ENCODE measurements around the gene TMX1. TPM values are rescaled to one million over a fixed set of nuclear protein-coding genes. Genes with fewer than 3 reads are reported as not detected.
A peak's percentile ranks its signal among the peaks of the same experiment; 100 is the strongest.

Gene TMX1
- total and polyA plus RNA-seq, 2 of the 8 experiments (the other 6 are each of a cell fraction or from before 2014, with no cell fraction given) = 26.6 to 84.0 TPM

- Histone ChIP-seq H3K36me3 (ENCODE audit: control insufficient read depth in 2 of 4, insufficient read depth in 4 of 4, low read length in 3 of 4) (no peaks in the 10 kb centered on the region), H3K27ac (ENCODE audit: low read depth, low read length) (no peak overlapping the region), H3K4me2 (ENCODE audit: insufficient read depth in 1 of 2, low read depth in 2 of 2, low read length in 2 of 2) (no peak overlapping the region), H3K4ac (replicated peaks; ENCODE audit: insufficient read length, low read depth, low read length) (no peak overlapping the region), H3K79me2 (ENCODE audit: control insufficient read depth in 1 of 2, insufficient read depth in 2 of 2, low read length in 2 of 2) (no peaks in the 10 kb centered on the region), H2BK5ac (ENCODE audit: low read depth, low read length) (no peak overlapping the region), H3K23ac (ENCODE audit: insufficient read length) (no peak overlapping the region), H3K23me2 (ENCODE audit: low read depth, low read length) (no peaks in the 10 kb centered on the region), H3K9me3 (ENCODE audit: insufficient read depth in 2 of 2, low read depth in 1 of 2, low read length in 1 of 2) (no peaks in the 10 kb centered on the region), H2BK15ac (ENCODE audit: low read length) (no peak overlapping the region), H2BK120ac (replicated peaks; ENCODE audit: low read depth, low read length) (no peak overlapping the region), H2AK5ac (ENCODE audit: low read depth, low read length) (no peak overlapping the region), H3K18ac (ENCODE audit: extremely low read depth, low read length) (no peak overlapping the region), H4K5ac (ENCODE audit: insufficient read length, low read depth, low read length) (no peak overlapping the region), H3K79me1 (ENCODE audit: low read depth, low read length) (no peaks in the 10 kb centered on the region), H3K9ac (replicated peaks in 1 of 4; ENCODE audit: extremely low read depth in 1 of 4, low read depth in 3 of 4, low read length in 3 of 4) (no peak overlapping the region), H3K56ac (replicated peaks; ENCODE audit: insufficient read length, low read depth, low read length) (no peak overlapping the region), H2BK20ac (ENCODE audit: low read length) (no peak overlapping the region), H3K4me1 (replicated peaks in 1 of 4; ENCODE audit: control insufficient read depth in 3 of 4, insufficient read depth in 4 of 4, low read length in 3 of 4) (peaks cover 0 to 9% (median 1%) of the 10 kb centered on the region in 4 experiments; a peak in 3 of 7 replicates), H3K27me3 (replicated peaks in 1 of 4; ENCODE audit: control insufficient read depth in 3 of 4, extremely low read depth in 1 of 4, insufficient read depth in 3 of 4, low read length in 3 of 4) (no peaks in the 10 kb centered on the region), H4K20me1 (replicated peaks in 1 of 2; ENCODE audit: control insufficient read depth in 1 of 2, insufficient read depth in 2 of 2, low read length in 2 of 2) (no peaks in the 10 kb centered on the region), H3K4me3 (ENCODE audit: extremely low read depth in 1 of 4, insufficient read depth in 2 of 4, low read depth in 3 of 4, low read length in 4 of 4) (no peak overlapping the region), H3K14ac (ENCODE audit: insufficient read length) (no peak overlapping the region), H4K8ac (ENCODE audit: extremely low read depth, insufficient read depth, low read length) (no peak overlapping the region), H2AFZ (ENCODE audit: low read length) (no peak overlapping the region), H4K91ac (replicated peaks; ENCODE audit: insufficient read length, low read length) (peak overlapping the region; percentile 34), H2BK12ac (ENCODE audit: low read depth, low read length) (no peak overlapping the region)
- POLR2A ChIA-PET (ENCODE audit: partially characterized antibody) = interaction anchor here (0.6 kb wide), 1 partner anchor 62 kb away, joined by 4 read pairs; no protein-coding TSS in a partner anchor
- CTCF ChIA-PET (ENCODE audit: partially characterized antibody) = interaction anchor here (0.7 to 1.4 kb wide), 2 partner anchors 21 to 25 kb away, joined by 3 read pairs; no protein-coding TSS in a partner anchor
- DNase-seq (ENCODE audit: low read depth in 1 of 2, low spot score in 2 of 2) (no peak), FAIRE-seq (no peak)
- TF ChIP-seq KDM4A (IDR thresholded peaks at IDR 0.05; ENCODE audit: low read depth, low read length, severe bottlenecking) (no peak), SIX5 (IDR thresholded peaks at IDR 0.05; ENCODE audit: low read depth, low read length) (no peak), E2F6 (IDR thresholded peaks at IDR 0.05) (no peak), KDM5A (IDR thresholded peaks at IDR 0.05; ENCODE audit: low read length) (no peak), FOSL1 (IDR thresholded peaks at IDR 0.05; ENCODE audit: insufficient read depth, low read depth, low read length) (no peak), JUND (IDR thresholded peaks at IDR 0.05; ENCODE audit: low read length) (no peak), KDM1A (IDR thresholded peaks at IDR 0.05; ENCODE audit: borderline replicate concordance, low read length) (no peak), SAP30 (IDR thresholded peaks at IDR 0.05; ENCODE audit: insufficient read depth, insufficient replicate concordance, low read length) (no peak), CHD1 (IDR thresholded peaks at IDR 0.05; ENCODE audit: low read depth, low read length) (no peak), RFX5 (IDR thresholded peaks at IDR 0.05; ENCODE audit: borderline replicate concordance, low read depth, low read length) (no peak), POLR2AphosphoS5 (IDR thresholded peaks at IDR 0.05; ENCODE audit: low read depth, low read length) (no peak), SRF (IDR thresholded peaks at IDR 0.05; ENCODE audit: low read depth, low read length) (no peak), YY1 (IDR thresholded peaks at IDR 0.05; ENCODE audit: low read depth, low read length) (no peak)
- 77% methylated on average over 4 of the region's 4 CpGs; no CpG with 5 or more reads in 1 of the 2 experiments for WGBS, 2 experiments (ENCODE audit: extremely low coverage in 1 of 2, insufficient coverage in 1 of 2, insufficient read length in 1 of 2, insufficient replicate concordance in 2 of 2, low coverage in 1 of 2, low lambda C conversion rate in 2 of 2, missing lambda C conversion rate in 1 of 2)
Observed at GRCh38 chr14:51304941-51305340, 64.9 kb downstream of the TMX1 start.

Data from H1 (cell line).